NCI-H510A (cell line): ENCODE data around the gene GSTK1.
"Not testable (repeated sequence)": the region's sequence is repeated elsewhere in the genome, so short reads cannot be mapped to it uniquely, and the experiment has no call there.

Source experiments
- DNase-seq: peaks from one replicate; lab custom pipeline; 2025; lab: John Stamatoyannopoulos, UW

Gene GSTK1

GRCh38 chr7:143238289-143238980, 24.8 kb upstream of the GSTK1 start:
- no peak for DNase-seq

DNA sequence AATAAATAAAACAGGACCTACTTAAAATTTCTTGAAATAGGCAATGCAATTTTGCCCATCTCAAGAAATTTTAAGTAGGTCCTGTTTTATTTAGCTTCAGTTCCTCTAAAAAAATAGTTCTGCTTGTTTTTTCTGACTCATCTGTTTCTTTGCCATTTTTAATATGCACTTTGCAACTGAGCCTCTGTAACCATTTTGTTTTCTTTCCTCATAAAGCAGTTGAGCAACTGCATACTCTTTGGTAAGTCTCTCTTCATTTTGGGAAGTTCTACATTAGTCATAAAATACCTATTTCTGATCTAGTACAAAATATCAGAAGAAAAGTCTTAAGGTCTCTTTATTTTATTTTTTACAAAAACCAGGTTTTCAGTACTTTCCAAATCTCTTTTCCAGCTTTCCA, 23.4 kb upstream of the GSTK1 start:
- no peak for DNase-seq

DNA sequence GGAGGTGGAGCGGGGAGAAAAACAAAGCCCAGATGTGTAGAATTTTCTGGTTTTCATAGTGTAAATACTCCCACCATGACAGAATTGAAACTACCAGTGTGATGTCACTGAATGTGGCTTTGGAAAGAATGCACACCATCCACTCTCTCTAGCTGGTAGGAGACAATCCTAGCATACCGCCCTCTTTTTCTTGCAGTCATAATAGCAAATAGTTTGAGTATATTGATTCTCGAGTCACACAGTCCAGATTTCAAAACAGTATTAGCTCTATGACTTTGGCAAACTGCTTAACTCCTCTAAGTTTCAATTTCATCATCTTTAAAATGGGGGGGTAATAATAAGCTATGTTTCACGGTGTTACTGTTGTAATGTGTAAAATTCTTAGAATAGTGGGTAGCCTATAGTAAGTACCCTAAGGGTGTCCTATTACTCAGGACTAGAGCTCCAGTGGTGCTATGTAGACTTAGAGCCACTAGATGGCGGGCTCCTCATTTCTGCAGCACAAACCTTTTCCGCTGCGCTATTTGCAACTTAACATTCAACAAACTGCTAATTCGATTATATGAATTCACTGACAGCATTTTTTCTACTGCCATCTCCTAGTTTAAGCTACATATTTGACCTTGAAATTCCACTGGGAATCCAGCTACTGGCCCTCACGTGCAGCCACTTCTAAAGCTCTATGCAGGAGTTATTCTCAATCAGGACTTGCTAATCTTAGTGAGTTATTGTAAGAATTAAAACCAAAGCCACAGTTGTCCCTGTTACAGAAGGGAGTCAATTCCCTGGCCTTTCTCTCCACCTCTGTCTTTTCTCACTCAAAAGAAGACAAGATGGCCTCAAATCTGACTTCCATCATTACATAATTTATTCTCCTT, 22.7 kb upstream of the GSTK1 start:
- DNase-seq, result no peak

DNA sequence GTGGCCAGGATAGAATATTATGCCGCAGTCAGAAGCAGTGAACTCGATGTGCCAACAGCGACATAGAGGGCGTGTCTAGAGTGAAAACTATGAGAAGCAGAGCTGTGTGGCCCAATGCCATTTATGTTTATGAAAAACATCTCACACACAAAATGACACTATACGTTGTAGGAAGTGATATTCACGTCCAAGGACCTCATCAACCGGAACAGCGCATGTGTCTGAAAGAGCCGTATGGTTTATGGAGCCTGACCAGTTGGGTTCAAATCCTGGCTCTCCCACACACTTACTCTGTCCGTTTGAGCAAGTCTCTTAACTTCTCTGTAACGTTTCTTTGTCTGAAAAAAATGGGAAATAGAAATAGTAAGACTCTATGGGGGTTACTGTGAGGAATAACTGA, 20.9 kb upstream of the GSTK1 start:
- DNase-seq, result no peak

DNA sequence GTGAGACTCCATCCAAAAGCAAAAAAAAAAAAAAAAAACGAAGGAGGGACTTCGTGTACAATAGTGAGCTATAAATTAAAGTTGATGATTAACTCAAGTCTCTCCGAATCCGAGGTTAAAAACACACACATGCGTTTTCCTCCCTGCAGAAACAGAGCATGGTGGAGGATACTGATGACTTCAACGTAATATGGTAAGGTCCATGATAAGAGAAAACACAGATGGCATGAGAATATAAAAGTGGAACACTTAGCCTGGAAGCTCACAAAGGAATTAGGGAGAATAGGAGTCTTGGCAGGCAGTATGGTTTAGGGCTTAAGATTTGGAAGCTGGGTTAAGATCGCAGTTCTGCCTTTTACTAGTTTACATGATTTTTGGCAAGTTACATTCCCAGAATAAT, 20.1 kb upstream of the GSTK1 start:
- DNase-seq, result no peak

DNA sequence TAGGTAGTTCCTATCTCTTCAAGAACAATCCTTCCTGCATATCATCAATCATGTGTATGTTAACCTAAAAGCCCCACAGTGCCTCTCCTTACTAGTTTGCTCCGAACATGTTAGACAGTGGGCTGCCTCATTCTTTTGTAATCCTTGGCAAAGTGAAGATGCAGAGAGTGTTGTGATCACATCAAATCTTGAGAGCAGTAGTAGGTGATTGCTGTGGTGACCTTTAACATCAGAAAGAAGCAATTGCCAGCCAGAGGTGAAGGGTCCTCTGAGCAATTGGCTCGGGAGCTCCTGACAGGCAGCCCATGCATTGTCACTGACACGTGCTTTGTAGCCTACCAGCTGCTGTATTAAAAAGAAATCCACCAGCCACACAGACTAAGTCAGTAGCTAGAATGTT, 19.6 kb upstream of the GSTK1 start:
- DNase-seq, result no peak

GRCh38 chr7:143244321-143244720, 18.9 kb upstream of the GSTK1 start:
- no peak for DNase-seq

DNA sequence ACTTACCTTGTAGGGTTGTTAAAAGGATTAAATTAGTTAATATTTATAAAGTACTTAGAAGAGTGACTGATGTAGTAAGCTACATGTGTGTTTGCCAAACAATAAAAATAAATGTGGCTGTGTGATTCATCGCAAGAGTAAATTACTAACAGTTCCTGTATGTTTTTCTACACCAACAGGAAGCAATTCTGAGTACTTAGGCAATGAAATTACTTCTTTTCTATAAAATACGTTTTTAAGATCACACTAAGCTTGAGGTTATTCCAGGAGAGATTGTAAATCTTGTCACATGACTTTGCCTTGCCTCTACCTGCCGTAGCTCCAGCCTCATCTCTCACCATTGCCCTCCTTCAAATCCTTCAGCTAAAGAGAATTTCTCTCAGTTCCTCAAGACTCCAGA, 18.1 kb upstream of the GSTK1 start:
- DNase-seq, result no peak

GRCh38 chr7:143247372-143247771, 15.9 kb upstream of the GSTK1 start:
- DNase-seq, result no peak

- no peak for DNase-seq
Measured at GRCh38 chr7:143248761-143249354, 14.4 kb upstream of the GSTK1 start.

- DNase-seq, result no peak
Measured at GRCh38 chr7:143250199-143250598, 13.0 kb upstream of the GSTK1 start.

DNA sequence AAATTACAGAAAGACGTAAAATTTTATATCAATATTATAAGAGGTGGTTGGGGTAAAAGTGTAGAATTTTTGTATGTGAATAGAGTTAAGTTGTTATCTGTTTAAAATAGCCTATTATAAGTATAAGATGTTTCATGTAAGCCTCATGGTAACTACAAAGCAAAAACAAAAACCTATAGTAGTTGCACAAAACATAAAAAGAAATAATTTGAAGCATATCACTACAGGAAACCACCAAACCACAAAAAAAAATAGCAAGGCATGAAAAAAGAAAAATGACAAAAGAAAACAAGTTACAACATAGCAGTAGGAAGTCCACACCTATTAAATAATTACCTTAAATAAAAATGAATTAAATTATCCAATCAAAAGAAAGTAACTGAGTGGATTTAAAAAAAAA, 12.4 kb upstream of the GSTK1 start:
- DNase-seq, result no peak

DNA sequence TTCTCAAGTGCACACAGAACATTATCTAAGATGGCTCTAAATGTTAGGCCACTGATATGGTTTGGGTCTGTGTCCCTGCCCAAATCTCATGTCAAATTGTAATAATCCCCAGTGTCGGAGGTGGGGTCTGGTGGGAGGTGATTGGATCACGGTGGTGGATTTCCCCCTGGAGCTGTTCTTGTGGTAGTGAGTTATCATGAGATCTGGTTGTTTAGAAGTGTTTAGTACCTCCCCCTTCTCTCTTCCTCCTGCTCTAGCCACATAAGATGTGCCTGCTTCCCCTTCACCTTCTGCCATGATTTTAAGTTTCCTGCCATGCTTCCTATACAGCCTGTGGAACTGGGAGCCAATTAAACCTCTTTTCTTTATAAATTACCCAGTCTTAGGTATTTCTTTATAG, 11.2 kb upstream of the GSTK1 start:
- no peak for DNase-seq

DNA sequence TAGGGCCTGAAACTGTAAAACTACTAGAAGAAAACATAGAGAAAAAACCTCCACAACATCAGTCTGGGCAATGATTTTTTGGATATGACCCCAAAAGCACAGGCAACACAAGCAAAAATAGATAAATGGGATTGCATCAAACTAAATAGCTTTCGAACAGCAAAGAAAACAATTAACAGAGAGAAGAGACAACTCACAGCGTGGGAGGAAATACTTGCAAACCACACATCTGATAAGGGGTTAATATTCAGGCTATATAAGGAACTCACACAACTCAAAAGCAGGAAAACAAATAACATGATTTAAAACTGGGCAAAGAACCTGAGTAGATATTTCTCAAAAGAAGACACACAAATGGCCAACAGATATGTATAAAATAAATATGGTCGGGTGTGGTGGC, 7.7 kb upstream of the GSTK1 start:
- DNase-seq, result no peak

GRCh38 chr7:143256325-143256724, 6.9 kb upstream of the GSTK1 start:
- DNase-seq, result no peak

DNA sequence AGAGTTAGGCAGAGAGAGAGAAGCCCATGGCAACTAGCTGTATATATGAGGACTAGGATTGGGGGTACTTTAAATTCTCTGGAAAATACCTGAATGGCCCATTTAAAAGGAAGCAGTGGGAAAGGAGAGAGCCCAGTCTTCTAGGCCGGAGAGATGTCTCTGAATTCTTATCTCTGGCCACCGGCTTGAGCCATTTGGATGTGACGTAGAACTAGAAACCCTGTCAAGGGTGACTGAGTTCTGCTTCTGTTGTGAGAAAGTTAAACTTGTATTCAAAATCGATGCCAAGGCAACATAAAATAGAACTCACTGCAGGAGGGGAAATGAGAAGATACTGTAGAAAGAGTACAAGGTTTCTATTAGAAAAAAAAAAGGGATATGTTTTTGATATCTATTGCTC, 6.3 kb upstream of the GSTK1 start:
- DNase-seq, result no peak

- DNase-seq, result no peak
Measured at GRCh38 chr7:143257501-143257900, 5.7 kb upstream of the GSTK1 start.

GRCh38 chr7:143258831-143259230, 4.4 kb upstream of the GSTK1 start:
- DNase-seq, result no peak

DNA sequence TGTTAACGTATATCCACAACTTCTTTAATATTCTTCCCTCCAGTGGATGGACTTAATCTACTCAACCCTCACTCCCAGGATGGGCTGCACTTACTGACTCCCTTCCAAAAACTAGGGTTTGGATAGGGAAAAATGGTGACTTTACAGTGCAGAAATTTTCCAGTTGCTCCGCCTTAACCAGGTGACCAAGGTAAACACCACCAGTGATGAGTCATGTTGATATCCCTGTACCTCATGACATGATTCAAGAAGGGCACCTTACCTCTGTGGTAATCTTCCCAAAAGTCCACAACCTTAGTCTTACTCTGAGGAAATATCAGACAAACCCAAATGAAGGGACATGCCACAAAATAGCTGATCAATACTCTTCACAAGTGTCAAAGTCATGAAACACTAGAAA, 3.5 kb upstream of the GSTK1 start:
- no peak for DNase-seq

GRCh38 chr7:143261901-143262300, 1.3 kb upstream of the GSTK1 start:
- DNase-seq, result no peak

DNA sequence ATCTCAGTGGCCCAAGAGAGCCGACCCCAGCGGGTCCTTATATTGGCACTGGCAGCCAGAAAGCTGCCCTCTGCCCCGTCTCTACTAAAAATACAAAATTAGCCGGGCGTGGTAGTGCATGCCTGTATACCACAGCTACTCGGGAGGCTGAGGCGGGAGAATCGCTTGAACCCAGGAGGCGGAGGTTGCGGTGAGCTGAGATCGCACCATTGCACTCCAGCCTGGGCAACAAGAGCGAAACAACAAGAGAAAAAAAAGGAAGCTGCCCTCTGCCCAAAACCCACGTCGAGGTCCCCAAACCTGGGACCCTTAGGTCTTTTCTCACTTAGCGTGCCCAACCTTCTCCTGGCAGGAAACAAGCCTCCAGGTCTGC, 941 bp downstream of the GSTK1 start:
- DNase-seq, result not testable (repeated sequence)

DNA sequence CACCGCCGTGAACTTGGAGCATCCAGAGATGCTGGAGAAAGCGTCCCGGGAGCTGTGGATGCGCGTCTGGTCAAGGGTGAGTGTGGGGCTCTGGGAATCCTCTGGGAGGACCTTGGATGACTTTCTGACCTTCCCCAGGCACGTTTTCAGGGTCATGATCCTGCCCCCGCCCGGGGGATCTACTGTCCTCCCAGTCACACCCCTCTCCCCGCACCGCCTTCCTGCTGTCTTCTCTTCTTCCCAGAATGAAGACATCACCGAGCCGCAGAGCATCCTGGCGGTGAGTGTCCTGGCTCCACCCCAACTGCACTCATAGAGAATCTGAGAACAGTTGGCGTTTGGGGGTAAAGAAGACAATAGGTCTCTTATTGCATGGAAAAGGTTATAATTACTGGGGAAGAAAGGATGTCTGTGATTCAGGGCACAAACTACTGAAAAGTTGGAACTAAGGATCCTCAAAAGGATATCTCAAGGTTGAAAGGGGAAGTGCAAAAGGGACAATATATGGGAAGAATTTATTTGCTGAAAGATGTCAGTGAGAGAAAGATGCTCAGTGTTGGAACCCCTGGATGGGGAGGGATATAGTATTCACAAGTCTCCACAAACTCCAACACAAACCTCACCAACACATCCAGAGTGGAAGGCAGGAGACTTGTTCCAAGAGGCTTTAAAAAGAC, 1.9 kb downstream of the GSTK1 start:
- no peak for DNase-seq

DNA sequence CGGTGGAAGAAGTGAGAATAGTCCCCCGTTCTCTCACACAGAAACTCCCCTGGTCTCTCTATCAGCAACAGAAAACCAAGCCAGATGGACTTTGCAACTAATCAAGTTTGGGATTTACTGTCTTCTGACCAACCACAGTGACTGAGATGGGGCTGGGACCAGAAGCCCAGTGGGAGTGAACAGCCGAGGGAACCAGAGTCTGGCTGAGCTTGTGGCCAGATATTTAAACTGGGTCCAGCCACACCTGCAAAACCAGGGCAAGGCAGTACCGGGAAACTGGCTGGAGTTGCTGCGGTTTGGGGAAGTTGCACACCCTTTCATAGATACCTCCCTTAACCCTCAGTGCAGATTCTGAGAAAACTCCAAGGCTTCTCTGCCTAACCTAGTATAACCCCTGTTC, 6.0 kb downstream of the GSTK1 start:
- DNase-seq, result no peak
